GM18517 (cell line): ENCODE results near the gene CEACAM1.
"Not testable (repeated sequence)": the region's sequence is repeated elsewhere in the genome, so short reads cannot be mapped to it uniquely, and the experiment has no call there.

ENCODE experiments used
- ATAC-seq: cut with Tn5 transposase; IDR thresholded peaks from one replicate; pipeline ENCODE4 v1.9.1; 2021; ENCODE audit warnings: mild to moderate bottlenecking, moderate library complexity; ENCODE audit not compliant: unreplicated experiment

The CEACAM1 gene

GRCh38 chr19:42477933-42478332, 50.3 kb downstream of the CEACAM1 start:
- no peak for ATAC-seq

- ATAC-seq, result no peak
These were observed 51.2 kb downstream of the CEACAM1 start for GRCh38 chr19:42477117-42477516.

GRCh38 chr19:42475366-42475765, 52.9 kb downstream of the CEACAM1 start:
- no peak for ATAC-seq

- ATAC-seq, result no peak
These were observed 53.5 kb downstream of the CEACAM1 start for GRCh38 chr19:42474743-42475142.

- ATAC-seq, result no peak
These were observed 54.6 kb downstream of the CEACAM1 start for GRCh38 chr19:42473686-42474085.

GRCh38 chr19:42472402-42473147, 55.7 kb downstream of the CEACAM1 start:
- ATAC-seq, result no peak

GRCh38 chr19:42471554-42472249, 56.6 kb downstream of the CEACAM1 start:
- no peak for ATAC-seq

GRCh38 chr19:42469311-42470235, 58.7 kb downstream of the CEACAM1 start:
- ATAC-seq, result no peak

- no peak for ATAC-seq
These were observed 59.9 kb downstream of the CEACAM1 start for GRCh38 chr19:42468273-42468796.

GRCh38 chr19:42467183-42467760, 61.0 kb downstream of the CEACAM1 start:
- no peak for ATAC-seq

- no peak for ATAC-seq
These were observed 61.6 kb downstream of the CEACAM1 start for GRCh38 chr19:42466521-42467182.

- ATAC-seq, result peak; percentile 77
These were observed 62.4 kb downstream of the CEACAM1 start for GRCh38 chr19:42465827-42466280.

GRCh38 chr19:42461700-42462324, 66.5 kb downstream of the CEACAM1 start:
- no peak for ATAC-seq

GRCh38 chr19:42461231-42461630, 67.0 kb downstream of the CEACAM1 start:
- not testable (repeated sequence) for ATAC-seq

- no peak for ATAC-seq
These were observed 68.4 kb downstream of the CEACAM1 start for GRCh38 chr19:42459926-42460325.
